GM12875 (cell line): ENCODE results near the gene NDUFB1.

Experiments
- H3K4me3 ChIP-seq: one replicate; pipeline ENCODE4 v1.5.1; 2011; ENCODE audit warnings: low read depth, low read length, control low read depth
- CTCF ChIP-seq: IDR thresholded peaks from 2 replicates; pipeline ENCODE4 v1.5.1; 2011; ENCODE audit warnings: low read depth, mild to moderate bottlenecking, control low read depth, inconsistent platforms, low read length, moderate library complexity, borderline replicate concordance; ENCODE audit not compliant: insufficient read depth

Gene NDUFB1

GRCh38 chr14:92143962-92144361 is 22.5 kb upstream of the NDUFB1 start:
- no peak overlapping the region for H3K4me3 ChIP-seq
- TF ChIP-seq CTCF, result no peak

GRCh38 chr14:92143309-92143708 is 21.8 kb upstream of the NDUFB1 start:
- no peak for TF ChIP-seq CTCF
- no peak overlapping the region for H3K4me3 ChIP-seq

- TF ChIP-seq CTCF, result no peak
- no peak overlapping the region for H3K4me3 ChIP-seq
Observed at GRCh38 chr14:92135269-92135668, 13.8 kb upstream of the NDUFB1 start.

- no peak for TF ChIP-seq CTCF
- H3K4me3 ChIP-seq, result no peak overlapping the region
Observed at GRCh38 chr14:92134456-92134855, 12.9 kb upstream of the NDUFB1 start.

- H3K4me3 ChIP-seq, result peak overlapping the region; percentile 99
- no peak for TF ChIP-seq CTCF
Observed at GRCh38 chr14:92122761-92123160, 1.3 kb upstream of the NDUFB1 start.

- H3K4me3 ChIP-seq, result peak overlapping the region; percentile 99
- TF ChIP-seq CTCF, result no peak
Observed at GRCh38 chr14:92122351-92122677, 808 bp upstream of the NDUFB1 start.

GRCh38 chr14:92121207-92121669 is 268 bp downstream of the NDUFB1 start:
- peak overlapping the region; percentile 99 for H3K4me3 ChIP-seq

More at GRCh38 chr14:92121207-92121669, 268 bp downstream of the NDUFB1 start:
- TF ChIP-seq CTCF, result no peak
